Measurements from ENCODE around the gene SNCB.

Gene SNCB

GRCh38 chr5:176660860-176661641, 30.7 kb upstream of the SNCB start:
- DNase-seq (ENCODE audit: low read depth, low spot score): no peak

GRCh38 chr5:176660530-176660859, 30.2 kb upstream of the SNCB start:
- DNase-seq (ENCODE audit: low read depth, low spot score): no peak

GRCh38 chr5:176659860-176660461, 29.6 kb upstream of the SNCB start:
- no peak for DNase-seq (ENCODE audit: low read depth, low spot score)

- DNase-seq (ENCODE audit: low read depth, low spot score): no peak
Measured at GRCh38 chr5:176659512-176659839, 29.1 kb upstream of the SNCB start.

- DNase-seq (ENCODE audit: low read depth, low spot score): no peak
Measured at GRCh38 chr5:176658817-176659511, 28.6 kb upstream of the SNCB start.

GRCh38 chr5:176658007-176658599, 27.8 kb upstream of the SNCB start:
- no peak for DNase-seq (ENCODE audit: low read depth, low spot score)

- no peak for DNase-seq (ENCODE audit: low read depth, low spot score)
Measured at GRCh38 chr5:176656467-176656990, 26.2 kb upstream of the SNCB start.

GRCh38 chr5:176654856-176655255, 24.5 kb upstream of the SNCB start:
- DNase-seq (ENCODE audit: low read depth, low spot score): no peak

- DNase-seq (ENCODE audit: low read depth, low spot score): no peak
Measured at GRCh38 chr5:176653401-176654385, 23.4 kb upstream of the SNCB start.

- DNase-seq (ENCODE audit: low read depth, low spot score): no peak
Measured at GRCh38 chr5:176652136-176652535, 21.8 kb upstream of the SNCB start.

GRCh38 chr5:176651472-176651980, 21.2 kb upstream of the SNCB start:
- DNase-seq (ENCODE audit: low read depth, low spot score): no peak

GRCh38 chr5:176650354-176650884, 20.1 kb upstream of the SNCB start:
- no peak for DNase-seq (ENCODE audit: low read depth, low spot score)

- DNase-seq (ENCODE audit: low read depth, low spot score): no peak
Measured at GRCh38 chr5:176648474-176649194, 18.3 kb upstream of the SNCB start.

GRCh38 chr5:176647843-176648473, 17.6 kb upstream of the SNCB start:
- no peak for DNase-seq (ENCODE audit: low read depth, low spot score)

GRCh38 chr5:176647030-176647842, 16.9 kb upstream of the SNCB start, which contains the start of gene TSPAN17:
Gene TSPAN17 (plus strand): TSS chr5:176647484. CDS start chr5:176647616, 132 bp downstream.
- DNase-seq (ENCODE audit: low read depth, low spot score): peak; percentile 96

GRCh38 chr5:176646707-176647029, 16.3 kb upstream of the SNCB start:
- no peak for DNase-seq (ENCODE audit: low read depth, low spot score)

GRCh38 chr5:176646049-176646706, 15.8 kb upstream of the SNCB start:
- DNase-seq (ENCODE audit: low read depth, low spot score): no peak
